Cardiac fibroblast (primary cell): Measurements from ENCODE around the gene GLI3.
A peak's percentile ranks its signal among the peaks of the same experiment; 100 is the strongest.

Source experiments
- DNase-seq, 2 donors: peaks; one replicate each; pipeline versions ENCODE4 v3.0.0 to v3.0.0-alpha.2; 2010; ENCODE audit warnings: low read depth in 2 of 2
- H3K4me3 ChIP-seq, 2 donors: replicated peaks in 1 of 2; 1 replicate in 1 of 2; 2 replicates in 1 of 2; pipeline ENCODE4 v1.5.1; 2011; ENCODE audit warnings: low read depth in 2 of 2, low read length in 2 of 2, mild to moderate bottlenecking in 2 of 2, moderate library complexity in 1 of 2
- CTCF ChIP-seq: IDR thresholded peaks from one replicate; pipeline ENCODE4 v1.5.1; 2011; ENCODE audit warnings: low read depth, mild to moderate bottlenecking, low read length, inconsistent platforms

GLI3 gene

GRCh38 chr7:42012313-42012712 is 224.7 kb downstream of the GLI3 start:
- DNase-seq: no peak
- H3K4me3 ChIP-seq: no peak overlapping the region
- TF ChIP-seq CTCF: no peak

- no peak for DNase-seq
- no peak for TF ChIP-seq CTCF
- H3K4me3 ChIP-seq: no peak overlapping the region
Observed at GRCh38 chr7:42011846-42012245, 225.2 kb downstream of the GLI3 start.

- TF ChIP-seq CTCF: no peak
- H3K4me3 ChIP-seq: no peak overlapping the region
- no peak for DNase-seq
Observed at GRCh38 chr7:42010751-42011150, 226.3 kb downstream of the GLI3 start.

- DNase-seq: no peak
- TF ChIP-seq CTCF: no peak
- no peak overlapping the region for H3K4me3 ChIP-seq
Observed at GRCh38 chr7:42006801-42007513, 230.1 kb downstream of the GLI3 start.

- DNase-seq: peak in 1 of 2 donors; percentile 44
Observed at GRCh38 chr7:42002654-42003053, 234.4 kb downstream of the GLI3 start.

GRCh38 chr7:41999736-42000283 is 237.2 kb downstream of the GLI3 start:
- DNase-seq: no peak
- no peak for TF ChIP-seq CTCF
- H3K4me3 ChIP-seq: no peak overlapping the region

More at GRCh38 chr7:42002654-42003053, 234.4 kb downstream of the GLI3 start:
- no peak overlapping the region for H3K4me3 ChIP-seq
- TF ChIP-seq CTCF: no peak

- H3K4me3 ChIP-seq: no peak overlapping the region
- no peak for TF ChIP-seq CTCF
- no peak for DNase-seq
Observed at GRCh38 chr7:41998041-41998440, 239.0 kb downstream of the GLI3 start.
